ENCODE measurements around the gene CCDC13.

DNA sequence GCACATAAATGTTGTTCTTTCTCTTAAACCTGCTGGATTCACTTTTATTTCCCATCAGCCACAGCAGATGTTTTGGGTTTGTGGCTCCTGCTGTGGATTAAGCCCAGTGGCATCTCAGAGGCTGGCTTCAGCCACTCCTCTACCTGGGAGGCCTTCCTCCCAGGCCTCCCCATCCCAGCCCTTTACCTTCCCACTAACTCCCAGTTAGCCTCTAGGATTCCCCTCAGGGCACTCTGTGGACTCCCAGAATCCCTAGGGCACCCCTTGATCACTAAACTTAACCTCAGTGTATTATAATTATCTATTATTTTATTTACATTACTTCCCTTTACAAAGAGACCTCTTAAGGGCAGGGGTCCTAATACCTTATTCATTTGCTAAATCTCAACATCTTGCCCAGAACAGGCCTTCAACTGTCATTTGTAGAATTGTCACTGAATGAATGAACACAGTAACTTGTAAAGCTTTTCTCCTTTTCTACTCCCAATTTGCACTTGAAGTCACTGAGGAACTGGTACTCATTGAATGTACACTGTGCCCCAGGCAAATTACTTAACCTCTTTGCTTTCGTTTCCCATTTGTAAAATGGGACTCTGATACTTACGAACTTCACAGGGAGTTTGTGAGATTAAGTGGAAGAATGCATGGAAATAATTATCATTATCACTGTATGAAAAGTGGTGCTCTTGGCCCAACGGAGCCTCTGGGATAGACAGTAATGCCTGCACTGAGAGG is 8.3 kb downstream of the CCDC13 start:
- TF ChIP-seq, protein P1, sequence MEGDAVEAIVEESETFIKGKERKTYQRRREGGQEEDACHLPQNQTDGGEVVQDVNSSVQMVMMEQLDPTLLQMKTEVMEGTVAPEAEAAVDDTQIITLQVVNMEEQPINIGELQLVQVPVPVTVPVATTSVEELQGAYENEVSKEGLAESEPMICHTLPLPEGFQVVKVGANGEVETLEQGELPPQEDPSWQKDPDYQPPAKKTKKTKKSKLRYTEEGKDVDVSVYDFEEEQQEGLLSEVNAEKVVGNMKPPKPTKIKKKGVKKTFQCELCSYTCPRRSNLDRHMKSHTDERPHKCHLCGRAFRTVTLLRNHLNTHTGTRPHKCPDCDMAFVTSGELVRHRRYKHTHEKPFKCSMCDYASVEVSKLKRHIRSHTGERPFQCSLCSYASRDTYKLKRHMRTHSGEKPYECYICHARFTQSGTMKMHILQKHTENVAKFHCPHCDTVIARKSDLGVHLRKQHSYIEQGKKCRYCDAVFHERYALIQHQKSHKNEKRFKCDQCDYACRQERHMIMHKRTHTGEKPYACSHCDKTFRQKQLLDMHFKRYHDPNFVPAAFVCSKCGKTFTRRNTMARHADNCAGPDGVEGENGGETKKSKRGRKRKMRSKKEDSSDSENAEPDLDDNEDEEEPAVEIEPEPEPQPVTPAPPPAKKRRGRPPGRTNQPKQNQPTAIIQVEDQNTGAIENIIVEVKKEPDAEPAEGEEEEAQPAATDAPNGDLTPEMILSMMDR (conservative IDR thresholded peaks at IDR 0.05), result no peak
- no peak for TF ChIP-seq EZH2 (IDR thresholded peaks at IDR 0.05; ENCODE audit: low read depth)
